ENCODE data around the gene AKNA. TPM values are rescaled to one million over a fixed set of nuclear protein-coding genes. Genes with fewer than 3 reads are reported as not detected.

AKNA gene
- total RNA-seq, 4 donors from 2014 or later, result 34.8 to 63.2 (median 48.6) TPM

DNA sequence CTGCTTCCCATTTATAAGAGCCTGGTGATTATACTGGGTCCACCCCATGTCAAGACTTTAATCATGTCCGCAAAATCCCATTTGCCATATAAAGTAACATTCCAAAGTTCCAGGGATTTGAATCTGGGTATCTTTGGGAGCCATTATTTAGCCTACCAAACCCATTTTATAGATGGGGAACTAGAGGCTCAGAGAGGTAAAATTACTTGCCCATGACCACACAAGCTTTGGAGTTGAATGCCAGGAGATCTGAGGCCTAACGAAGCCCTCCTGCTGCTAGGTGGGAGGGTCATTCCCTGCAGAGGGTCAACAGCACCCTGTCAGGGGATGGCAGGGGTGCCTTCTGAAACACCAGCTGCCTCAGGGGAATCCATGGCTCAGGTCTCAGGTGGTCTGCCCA lies 13.0 kb upstream of the AKNA start:
- in situ Hi-C loops (cut with MboI; ENCODE audit: low pct_ligation_motif_present in 1 of 4, low pct_unique_long_range_greater_than_20kb in 1 of 4, low sequenced_read_pairs in 3 of 4), result loop anchor here in 3 of 4 donors (10.0 to 25.0 kb wide), 4 partner anchors 104 to 614 kb away; partner anchors contain the start of genes TEX53 (in 2 of the 3) and WHRN (in 1 of the 3)
- H3K4me3 ChIP-seq, result no peak overlapping the region
- no peaks in the 10 kb centered on the region for H3K36me3 ChIP-seq
- peak overlapping the region; percentile 50 to 63 (median 54) for H3K27ac ChIP-seq
- TF ChIP-seq, protein P1, sequence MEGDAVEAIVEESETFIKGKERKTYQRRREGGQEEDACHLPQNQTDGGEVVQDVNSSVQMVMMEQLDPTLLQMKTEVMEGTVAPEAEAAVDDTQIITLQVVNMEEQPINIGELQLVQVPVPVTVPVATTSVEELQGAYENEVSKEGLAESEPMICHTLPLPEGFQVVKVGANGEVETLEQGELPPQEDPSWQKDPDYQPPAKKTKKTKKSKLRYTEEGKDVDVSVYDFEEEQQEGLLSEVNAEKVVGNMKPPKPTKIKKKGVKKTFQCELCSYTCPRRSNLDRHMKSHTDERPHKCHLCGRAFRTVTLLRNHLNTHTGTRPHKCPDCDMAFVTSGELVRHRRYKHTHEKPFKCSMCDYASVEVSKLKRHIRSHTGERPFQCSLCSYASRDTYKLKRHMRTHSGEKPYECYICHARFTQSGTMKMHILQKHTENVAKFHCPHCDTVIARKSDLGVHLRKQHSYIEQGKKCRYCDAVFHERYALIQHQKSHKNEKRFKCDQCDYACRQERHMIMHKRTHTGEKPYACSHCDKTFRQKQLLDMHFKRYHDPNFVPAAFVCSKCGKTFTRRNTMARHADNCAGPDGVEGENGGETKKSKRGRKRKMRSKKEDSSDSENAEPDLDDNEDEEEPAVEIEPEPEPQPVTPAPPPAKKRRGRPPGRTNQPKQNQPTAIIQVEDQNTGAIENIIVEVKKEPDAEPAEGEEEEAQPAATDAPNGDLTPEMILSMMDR (IDR thresholded peaks at IDR 0.05), result no peak
- TF ChIP-seq POLR2A (IDR thresholded peaks at IDR 0.05), result no peak
- H3K9me3 ChIP-seq, result no peaks in the 10 kb centered on the region
- no peak for DNase-seq
- WGBS, 2 donors (ENCODE audit: low coverage in 1 of 2), result 63 to 100% methylated on average over 1 to 2 of the region's 2 CpGs
- H3K27me3 ChIP-seq, result no peaks in the 10 kb centered on the region
- intact Hi-C loops (cut with DNase I; ENCODE audit: low total_unique reads), result loop anchor here (5.0 to 10.0 kb wide), 2 partner anchors 84 to 257 kb away; partner anchors contain the start of gene TEX53
- H3K4me1 ChIP-seq, result peaks cover 4 to 36% (median 24%) of the 10 kb centered on the region in 4 donors

DNA sequence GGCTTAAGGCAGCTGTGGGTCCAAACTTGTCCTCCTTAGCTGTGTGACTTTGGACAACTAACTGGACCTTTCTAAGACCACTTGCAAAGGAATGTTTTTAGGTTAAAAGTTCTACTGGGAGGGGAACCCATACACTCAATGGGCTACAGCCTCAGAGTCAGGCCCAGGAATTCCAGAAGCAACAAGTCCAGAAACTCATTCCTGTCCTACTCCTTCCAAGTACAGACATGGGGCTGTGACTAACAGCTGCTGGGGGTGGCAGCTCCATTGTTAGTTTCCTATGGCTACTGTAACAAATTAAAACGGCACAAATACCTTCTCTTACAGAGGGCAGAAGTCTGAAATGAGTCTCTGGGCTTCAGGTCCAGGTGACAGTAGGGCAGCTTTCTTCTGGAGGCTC lies 12.4 kb upstream of the AKNA start:
- Histone ChIP-seq H3K4me3 (no peak overlapping the region), H3K9me3 (no peaks in the 10 kb centered on the region), H3K27me3 (no peaks in the 10 kb centered on the region), H3K36me3 (no peaks in the 10 kb centered on the region), H3K27ac (no peak overlapping the region), H3K4me1 (peaks cover 9 to 42% (median 28%) of the 10 kb centered on the region in 4 donors)
- 44% methylated on average over 1 of the region's 1 CpG; no CpG with 5 or more reads in 1 of the 2 donors for WGBS, 2 donors (ENCODE audit: low coverage in 1 of 2)
- in situ Hi-C loops (cut with MboI; ENCODE audit: low pct_ligation_motif_present in 1 of 4, low pct_unique_long_range_greater_than_20kb in 1 of 4, low sequenced_read_pairs in 3 of 4) (loop anchor here in 3 of 4 donors (10.0 to 25.0 kb wide), 4 partner anchors 105 to 615 kb away; partner anchors contain the start of genes TEX53 (in 2 of the 3) and WHRN (in 1 of the 3)), intact Hi-C loops (cut with DNase I; ENCODE audit: low total_unique reads) (loop anchor here (5.0 to 10.0 kb wide), 2 partner anchors 85 to 257 kb away; partner anchors contain the start of gene TEX53)
- TF ChIP-seq, protein P1 (IDR thresholded peaks at IDR 0.05), result no peak
- no peak for TF ChIP-seq POLR2AphosphoS5 (IDR thresholded peaks at IDR 0.05)
- TF ChIP-seq EP300 (IDR thresholded peaks at IDR 0.05; ENCODE audit: low read depth), result no peak
- no peak for TF ChIP-seq POLR2A (IDR thresholded peaks at IDR 0.05)
- no peak for DNase-seq

- Histone ChIP-seq H3K27me3 (no peaks in the 10 kb centered on the region), H3K36me3 (no peaks in the 10 kb centered on the region), H3K9me3 (no peaks in the 10 kb centered on the region), H3K27ac (no peak overlapping the region), H3K4me3 (no peak overlapping the region), H3K4me1 (peaks cover 13 to 50% (median 37%) of the 10 kb centered on the region in 4 donors)
- TF ChIP-seq POLR2A (IDR thresholded peaks at IDR 0.05) (no peak), POLR2AphosphoS5 (IDR thresholded peaks at IDR 0.05) (no peak), EP300 (IDR thresholded peaks at IDR 0.05; ENCODE audit: low read depth) (no peak)
- TF ChIP-seq, protein P1 (IDR thresholded peaks at IDR 0.05), result no peak
- in situ Hi-C loops (cut with MboI; ENCODE audit: low pct_ligation_motif_present in 1 of 4, low pct_unique_long_range_greater_than_20kb in 1 of 4, low sequenced_read_pairs in 3 of 4) (no loop called here), intact Hi-C loops (cut with DNase I; ENCODE audit: low total_unique reads) (loop anchor here (5.0 to 10.0 kb wide), 2 partner anchors 55 to 633 kb away; no protein-coding TSS in a partner anchor)
- DNase-seq, result no peak
- WGBS, 2 donors (ENCODE audit: low coverage in 1 of 2), result 73 to 82% methylated on average over 2 to 4 of the region's 4 CpGs
Measured at GRCh38 chr9:114399381-114399780, 11.6 kb upstream of the AKNA start.

DNA sequence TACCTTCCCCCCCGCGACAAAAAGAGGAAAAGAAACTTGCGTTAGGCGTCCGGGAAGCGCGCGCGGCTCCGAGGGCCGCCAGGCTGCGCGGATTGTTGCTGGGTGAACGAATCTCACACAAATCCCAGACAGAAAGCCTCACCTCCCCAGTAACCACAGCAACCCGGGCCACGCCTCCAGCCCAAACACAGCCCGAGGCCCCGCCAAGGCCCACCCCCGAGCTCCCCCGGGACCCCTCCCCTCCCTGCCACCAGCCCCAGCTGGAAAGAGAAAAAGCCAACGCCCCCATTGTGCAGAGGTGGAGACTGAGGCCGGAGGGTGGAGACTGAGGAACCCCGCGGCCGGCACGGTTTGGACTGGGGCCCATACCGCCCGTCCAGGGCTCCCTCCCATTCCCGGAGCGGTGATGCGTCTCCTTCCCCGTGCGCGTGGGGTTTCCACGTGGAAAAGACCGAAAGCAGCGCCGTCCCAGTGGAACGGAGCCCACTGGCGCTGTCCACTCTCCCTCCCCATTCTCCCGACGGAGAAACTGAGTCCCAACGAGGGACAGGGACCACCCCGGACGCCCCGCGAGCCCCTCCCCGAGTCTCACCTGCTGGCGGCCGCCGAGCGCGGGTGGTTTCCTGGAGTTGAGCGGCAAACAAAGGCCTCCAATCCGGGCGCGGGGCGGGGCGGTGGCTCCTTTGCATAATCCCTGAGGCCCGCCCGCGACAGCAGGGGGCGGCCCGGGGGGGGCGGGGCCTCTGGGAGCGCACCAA lies 10.2 kb upstream of the AKNA start:
- H3K27ac ChIP-seq, result peak overlapping the region; percentile 90 to 92 (median 91)
- in situ Hi-C loops (cut with MboI; ENCODE audit: low pct_ligation_motif_present in 1 of 4, low pct_unique_long_range_greater_than_20kb in 1 of 4, low sequenced_read_pairs in 3 of 4), result no loop called here
- H3K4me3 ChIP-seq, result peak overlapping the region; percentile 49 to 80 (median 68)

More for the DNA sequence above, 10.2 kb upstream of the AKNA start:
- DNase-seq, result peak; percentile 99
- Histone ChIP-seq H3K4me1 (peaks cover 13 to 62% (median 44%) of the 10 kb centered on the region in 4 donors), H3K9me3 (no peaks in the 10 kb centered on the region), H3K36me3 (no peaks in the 10 kb centered on the region), H3K27me3 (no peaks in the 10 kb centered on the region)
- intact Hi-C loops (cut with DNase I; ENCODE audit: low total_unique reads), result loop anchor here (5.0 to 10.0 kb wide), 2 partner anchors 53 to 634 kb away; no protein-coding TSS in a partner anchor
- 0% methylated on average over 45 of the region's 66 CpGs; no CpG with 5 or more reads in 1 of the 2 donors for WGBS, 2 donors (ENCODE audit: low coverage in 1 of 2)
- peak; percentile 86 to 95 (median 94) for TF ChIP-seq POLR2AphosphoS5 (IDR thresholded peaks at IDR 0.05)
- TF ChIP-seq, protein P1 (IDR thresholded peaks at IDR 0.05), result peak in 2 of 5 experiments; percentile 31 to 38
- TF ChIP-seq POLR2A (IDR thresholded peaks at IDR 0.05), result peak; percentile 92
- no peak for TF ChIP-seq EP300 (IDR thresholded peaks at IDR 0.05; ENCODE audit: low read depth)
